GM21447 (cell line): ENCODE data around the gene TRIO.

Experiments
- ATAC-seq: cut with Tn5 transposase; IDR thresholded peaks from one replicate; pipeline ENCODE4 v1.9.1; 2021; ENCODE audit not compliant: unreplicated experiment

The TRIO gene

GRCh38 chr5:14260637-14261036 lies 117.5 kb downstream of the TRIO start:
- ATAC-seq: no peak

- no peak for ATAC-seq
Measured at GRCh38 chr5:14261235-14261634, 118.1 kb downstream of the TRIO start.

GRCh38 chr5:14261856-14262611 lies 118.9 kb downstream of the TRIO start:
- ATAC-seq: no peak

- no peak for ATAC-seq
Measured at GRCh38 chr5:14263113-14263512, 120.0 kb downstream of the TRIO start.

- ATAC-seq: no peak
Measured at GRCh38 chr5:14263699-14264098, 120.6 kb downstream of the TRIO start.

- peak; percentile 84 for ATAC-seq
Measured at GRCh38 chr5:14264605-14265316, 121.6 kb downstream of the TRIO start.

- ATAC-seq: no peak
Measured at GRCh38 chr5:14265570-14265969, 122.4 kb downstream of the TRIO start.

- no peak for ATAC-seq
Measured at GRCh38 chr5:14266171-14266570, 123.0 kb downstream of the TRIO start.

GRCh38 chr5:14266686-14267085 lies 123.5 kb downstream of the TRIO start:
- ATAC-seq: no peak

GRCh38 chr5:14267166-14267838 lies 124.2 kb downstream of the TRIO start:
- ATAC-seq: no peak

GRCh38 chr5:14267991-14268708 lies 125.0 kb downstream of the TRIO start:
- ATAC-seq: no peak

- ATAC-seq: no peak
Measured at GRCh38 chr5:14268738-14269137, 125.6 kb downstream of the TRIO start.

- no peak for ATAC-seq
Measured at GRCh38 chr5:14269395-14269794, 126.3 kb downstream of the TRIO start.

- ATAC-seq: peak; percentile 68
Measured at GRCh38 chr5:14270209-14270702, 127.1 kb downstream of the TRIO start.

GRCh38 chr5:14272548-14273205 lies 129.5 kb downstream of the TRIO start:
- ATAC-seq: no peak

GRCh38 chr5:14273207-14273767 lies 130.1 kb downstream of the TRIO start:
- ATAC-seq: no peak

- ATAC-seq: no peak
Measured at GRCh38 chr5:14276380-14276779, 133.2 kb downstream of the TRIO start.

- no peak for ATAC-seq
Measured at GRCh38 chr5:14277385-14278320, 134.5 kb downstream of the TRIO start.

GRCh38 chr5:14280294-14280854 lies 137.2 kb downstream of the TRIO start:
- no peak for ATAC-seq
